ENCODE results near the gene CYB5R4. TPM values are rescaled to one million over a fixed set of nuclear protein-coding genes. Genes with fewer than 3 reads are reported as not detected.
"Not testable (repeated sequence)": the region's sequence is repeated elsewhere in the genome, so short reads cannot be mapped to it uniquely, and the experiment has no call there.

Gene CYB5R4
- total RNA-seq, 1 experiment from 2014 or later = 18.9 TPM

GRCh38 chr6:83893024-83893423 lies 33.5 kb downstream of the CYB5R4 start:
- Mint-ChIP-seq H3K9me3 (ENCODE audit: unreplicated experiment) (no peaks in the 10 kb centered on the region), H3K27me3 (ENCODE audit: insufficient read depth, unreplicated experiment) (no peaks in the 10 kb centered on the region), H3K4me3 (ENCODE audit: unreplicated experiment) (no peak overlapping the region), H3K27ac (ENCODE audit: low read depth, unreplicated experiment) (no peak overlapping the region), H3K36me3 (ENCODE audit: insufficient read depth, unreplicated experiment) (no peaks in the 10 kb centered on the region), H3K4me1 (ENCODE audit: insufficient read depth, unreplicated experiment) (no peaks in the 10 kb centered on the region)
- TF ChIP-seq CTCF (IDR thresholded peaks at IDR 0.05; ENCODE audit: unreplicated experiment) = no peak
- POLR2A ChIA-PET = no interaction called here
- no TSS peak for BruUV-seq (replicated peaks)
- DNase-seq (ENCODE audit: unreplicated experiment) = no peak
- CTCF ChIA-PET = interaction anchor here (0.6 to 0.8 kb wide), 3 partner anchors 156 to 335 kb away, joined by 3 read pairs; partner anchors contain the start of gene CEP162
- intact Hi-C loops (cut with micrococcal nuclease) = no loop called here

GRCh38 chr6:83897094-83897493 lies 37.6 kb downstream of the CYB5R4 start:
- H3K27me3 Mint-ChIP-seq (ENCODE audit: insufficient read depth, unreplicated experiment); H3K9me3 Mint-ChIP-seq (ENCODE audit: unreplicated experiment); BruUV-seq (replicated peaks); H3K36me3 Mint-ChIP-seq (ENCODE audit: insufficient read depth, unreplicated experiment); CTCF ChIA-PET; H3K4me3 Mint-ChIP-seq (ENCODE audit: unreplicated experiment); H3K4me1 Mint-ChIP-seq (ENCODE audit: insufficient read depth, unreplicated experiment); DNase-seq (ENCODE audit: unreplicated experiment); H3K27ac Mint-ChIP-seq (ENCODE audit: low read depth, unreplicated experiment); intact Hi-C loops (cut with micrococcal nuclease); POLR2A ChIA-PET: not testable (repeated sequence)

- Mint-ChIP-seq H3K4me3 (ENCODE audit: unreplicated experiment) (no peak overlapping the region), H3K4me1 (ENCODE audit: insufficient read depth, unreplicated experiment) (no peaks in the 10 kb centered on the region), H3K27ac (ENCODE audit: low read depth, unreplicated experiment) (no peak overlapping the region), H3K27me3 (ENCODE audit: insufficient read depth, unreplicated experiment) (no peaks in the 10 kb centered on the region), H3K9me3 (ENCODE audit: unreplicated experiment) (peaks cover 7% of the 10 kb centered on the region), H3K36me3 (ENCODE audit: insufficient read depth, unreplicated experiment) (no peaks in the 10 kb centered on the region)
- no peak for TF ChIP-seq CTCF (IDR thresholded peaks at IDR 0.05; ENCODE audit: unreplicated experiment)
- intact Hi-C loops (cut with micrococcal nuclease) = no loop called here
- BruUV-seq (replicated peaks) = no TSS peak
- CTCF ChIA-PET = no interaction called here
- no peak for DNase-seq (ENCODE audit: unreplicated experiment)
- POLR2A ChIA-PET = no interaction called here
These were observed 42.1 kb downstream of the CYB5R4 start for GRCh38 chr6:83901624-83902023.

- no peak for DNase-seq (ENCODE audit: unreplicated experiment)
- Mint-ChIP-seq H3K36me3 (ENCODE audit: insufficient read depth, unreplicated experiment) (no peaks in the 10 kb centered on the region), H3K9me3 (ENCODE audit: unreplicated experiment) (peaks cover 7% of the 10 kb centered on the region), H3K27ac (ENCODE audit: low read depth, unreplicated experiment) (no peak overlapping the region), H3K4me3 (ENCODE audit: unreplicated experiment) (no peak overlapping the region), H3K27me3 (ENCODE audit: insufficient read depth, unreplicated experiment) (no peaks in the 10 kb centered on the region), H3K4me1 (ENCODE audit: insufficient read depth, unreplicated experiment) (no peaks in the 10 kb centered on the region)
- CTCF ChIA-PET = no interaction called here
- TF ChIP-seq CTCF (IDR thresholded peaks at IDR 0.05; ENCODE audit: unreplicated experiment) = no peak
- POLR2A ChIA-PET = no interaction called here
- intact Hi-C loops (cut with micrococcal nuclease) = no loop called here
- BruUV-seq (replicated peaks) = no TSS peak
These were observed 44.9 kb downstream of the CYB5R4 start for GRCh38 chr6:83904395-83904794.

GRCh38 chr6:83905648-83906047 lies 46.2 kb downstream of the CYB5R4 start:
- no peaks in the 10 kb centered on the region for H3K27me3 Mint-ChIP-seq (ENCODE audit: insufficient read depth, unreplicated experiment)
- ChIA-PET POLR2A (no interaction called here), CTCF (no interaction called here)
- TF ChIP-seq CTCF (IDR thresholded peaks at IDR 0.05; ENCODE audit: unreplicated experiment) = no peak
- H3K9me3 Mint-ChIP-seq (ENCODE audit: unreplicated experiment) = no peaks in the 10 kb centered on the region
- no peak for DNase-seq (ENCODE audit: unreplicated experiment)
- no peak overlapping the region for H3K27ac Mint-ChIP-seq (ENCODE audit: low read depth, unreplicated experiment)
- no peaks in the 10 kb centered on the region for H3K4me1 Mint-ChIP-seq (ENCODE audit: insufficient read depth, unreplicated experiment)
- no peak overlapping the region for H3K4me3 Mint-ChIP-seq (ENCODE audit: unreplicated experiment)
- intact Hi-C loops (cut with micrococcal nuclease) = no loop called here
- no TSS peak for BruUV-seq (replicated peaks)
- H3K36me3 Mint-ChIP-seq (ENCODE audit: insufficient read depth, unreplicated experiment) = no peaks in the 10 kb centered on the region

- BruUV-seq (replicated peaks); H3K36me3 Mint-ChIP-seq (ENCODE audit: insufficient read depth, unreplicated experiment); H3K27me3 Mint-ChIP-seq (ENCODE audit: insufficient read depth, unreplicated experiment); H3K4me1 Mint-ChIP-seq (ENCODE audit: insufficient read depth, unreplicated experiment); H3K9me3 Mint-ChIP-seq (ENCODE audit: unreplicated experiment); intact Hi-C loops (cut with micrococcal nuclease); H3K4me3 Mint-ChIP-seq (ENCODE audit: unreplicated experiment); H3K27ac Mint-ChIP-seq (ENCODE audit: low read depth, unreplicated experiment); POLR2A ChIA-PET; DNase-seq (ENCODE audit: unreplicated experiment): not testable (repeated sequence)
- CTCF ChIA-PET = interaction anchor here (0.8 kb wide), 1 partner anchor 1383 kb away, joined by 3 read pairs; no protein-coding TSS in a partner anchor
These were observed 48.3 kb downstream of the CYB5R4 start for GRCh38 chr6:83907623-83908390.
